ENCODE data around the gene RASD2. TPM values are rescaled to one million over a fixed set of nuclear protein-coding genes. Genes with fewer than 3 reads are reported as not detected.

The RASD2 gene
- total RNA-seq, 1 experiment from 2014 or later, result 2.4 TPM

DNA sequence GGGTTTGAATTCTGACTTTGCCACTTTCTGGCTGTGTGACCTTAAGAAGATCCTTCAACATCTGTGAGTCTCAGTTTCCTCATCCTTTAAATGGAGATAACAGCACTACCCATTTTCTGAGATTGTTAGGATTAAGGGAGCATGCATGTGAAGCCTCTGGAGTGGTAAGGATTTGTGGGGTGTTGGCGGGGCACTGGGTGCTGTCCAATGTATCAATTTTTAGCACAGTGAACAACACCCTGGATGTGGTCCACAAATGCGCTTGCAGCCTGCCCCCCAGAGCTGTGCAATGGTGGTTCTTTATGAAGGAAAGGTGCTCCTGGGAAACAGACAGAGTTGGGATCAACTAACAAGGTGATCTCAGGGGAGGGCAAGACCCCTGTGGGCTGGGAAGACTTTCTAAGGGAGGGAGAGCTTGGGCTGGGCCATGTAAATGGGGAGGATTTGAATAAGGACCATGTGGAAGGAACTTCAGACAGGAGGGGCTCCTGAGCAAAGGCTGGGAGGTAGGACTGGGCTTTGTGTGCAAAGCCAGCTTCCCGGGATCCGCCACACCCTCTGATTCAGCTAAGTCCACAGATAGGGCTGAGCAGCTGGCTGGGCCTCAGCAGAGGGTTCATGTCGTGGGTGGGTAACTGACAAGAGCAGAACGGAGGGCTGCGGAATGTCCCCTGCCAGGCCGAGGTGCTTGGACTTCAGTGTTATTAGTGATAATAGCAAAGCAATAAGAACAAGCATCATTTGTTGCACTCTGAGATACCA, 22.7 kb upstream of the RASD2 start:
- no peak for ATAC-seq
- H3K9ac ChIP-seq (ENCODE audit: low read length), result no peak overlapping the region
- peaks cover 27% of the 10 kb centered on the region for H3K27me3 ChIP-seq (ENCODE audit: insufficient read depth, low read length)
- no peaks in the 10 kb centered on the region; the same call in 1 of the 2 replicates for H3K9me2 ChIP-seq (ENCODE audit: insufficient read depth)
- no peaks in the 10 kb centered on the region for H3K9me3 ChIP-seq (ENCODE audit: control insufficient read depth in 1 of 2, insufficient read depth in 1 of 2, low read depth in 1 of 2, low read length in 2 of 2)
- H3K4me2 ChIP-seq (ENCODE audit: low read length), result no peak overlapping the region
- ChIA-PET RAD21 (ENCODE audit: low non-redundant PET in 1 of 2, low total read pairs in 2 of 2, uncharacterized antibody in 2 of 2, unreplicated experiment in 2 of 2) (no interaction called here), CTCF (no interaction called here), POLR2A (no interaction called here)
- no TSS peak for BruUV-seq (replicated peaks)
- TF ChIP-seq TCF7L2 (IDR thresholded peaks at IDR 0.05; ENCODE audit: borderline replicate concordance, extremely low read depth, insufficient read depth, insufficient read length), result no peak
- TF ChIP-seq CEBPB (IDR thresholded peaks at IDR 0.05; ENCODE audit: low read depth), result no peak
- H3K4me1 ChIP-seq (ENCODE audit: control insufficient read depth in 1 of 2, insufficient read depth in 2 of 2, low read length in 2 of 2), result no peaks in the 10 kb centered on the region; a peak in 1 of 4 replicates
- no peaks in the 10 kb centered on the region for H3K36me3 ChIP-seq (ENCODE audit: control insufficient read depth in 1 of 2, insufficient read depth in 2 of 2, low read length in 2 of 2)
- H3K79me2 ChIP-seq (ENCODE audit: insufficient read depth, low read length), result no peaks in the 10 kb centered on the region
- no peak overlapping the region for H3K27ac ChIP-seq (ENCODE audit: low read depth, low read length)
- H2AFZ ChIP-seq (ENCODE audit: low read depth, low read length, poor library complexity, severe bottlenecking), result no peak overlapping the region
- no peak overlapping the region for H3K4me3 ChIP-seq (replicated peaks in 1 of 2; ENCODE audit: low read depth in 1 of 2, low read length in 2 of 2)
- no peak for DNase-seq (ENCODE audit: low read depth, low spot score)
- intact Hi-C loops (cut with micrococcal nuclease), result no loop called here
- H4K20me1 ChIP-seq (ENCODE audit: insufficient read depth), result no peaks in the 10 kb centered on the region

DNA sequence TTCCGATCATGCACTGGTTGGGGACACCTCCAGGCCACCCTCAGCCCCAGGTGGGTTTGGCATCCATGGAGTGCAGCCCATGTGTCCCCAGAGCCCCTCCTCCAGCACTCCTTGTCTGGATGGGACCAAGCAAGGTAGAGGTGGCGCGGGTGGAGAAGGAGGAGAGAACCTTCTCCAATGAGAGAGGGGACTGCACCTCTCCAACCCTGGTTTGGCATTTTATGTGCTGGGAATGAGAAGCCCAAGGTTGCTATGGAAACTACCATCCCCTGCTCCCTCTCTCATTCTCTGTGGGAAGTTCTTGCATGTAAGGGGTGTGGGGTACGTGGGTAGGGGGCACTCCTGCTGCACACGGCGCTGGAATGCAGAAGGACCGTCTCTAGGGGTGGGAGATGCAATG, 21.8 kb upstream of the RASD2 start:
- Histone ChIP-seq H3K27me3 (ENCODE audit: insufficient read depth, low read length) (peaks cover 20% of the 10 kb centered on the region), H3K9ac (ENCODE audit: low read length) (no peak overlapping the region), H3K9me2 (ENCODE audit: insufficient read depth) (no peaks in the 10 kb centered on the region; the same call in 1 of the 2 replicates), H4K20me1 (ENCODE audit: insufficient read depth) (no peaks in the 10 kb centered on the region), H3K4me1 (ENCODE audit: control insufficient read depth in 1 of 2, insufficient read depth in 2 of 2, low read length in 2 of 2) (no peaks in the 10 kb centered on the region; a peak in 1 of 4 replicates), H3K9me3 (ENCODE audit: control insufficient read depth in 1 of 2, insufficient read depth in 1 of 2, low read depth in 1 of 2, low read length in 2 of 2) (no peaks in the 10 kb centered on the region), H3K4me2 (ENCODE audit: low read length) (no peak overlapping the region), H3K27ac (ENCODE audit: low read depth, low read length) (no peak overlapping the region), H2AFZ (ENCODE audit: low read depth, low read length, poor library complexity, severe bottlenecking) (no peak overlapping the region), H3K4me3 (replicated peaks in 1 of 2; ENCODE audit: low read depth in 1 of 2, low read length in 2 of 2) (no peak overlapping the region), H3K36me3 (ENCODE audit: control insufficient read depth in 1 of 2, insufficient read depth in 2 of 2, low read length in 2 of 2) (no peaks in the 10 kb centered on the region), H3K79me2 (ENCODE audit: insufficient read depth, low read length) (no peaks in the 10 kb centered on the region)
- ATAC-seq (no peak), DNase-seq (ENCODE audit: low read depth, low spot score) (no peak)
- ChIA-PET CTCF (no interaction called here), RAD21 (ENCODE audit: low non-redundant PET in 1 of 2, low total read pairs in 2 of 2, uncharacterized antibody in 2 of 2, unreplicated experiment in 2 of 2) (no interaction called here), POLR2A (no interaction called here)
- TF ChIP-seq CBX3 (IDR thresholded peaks at IDR 0.05; ENCODE audit: low read depth) (no peak), CTCF (IDR thresholded peaks at IDR 0.05 in 2 of 3, conservative IDR thresholded peaks at IDR 0.05 in 1 of 3; ENCODE audit: borderline replicate concordance in 1 of 3, insufficient read depth in 1 of 3, low read depth in 2 of 3, low read length in 2 of 3) (no peak), ATF3 (IDR thresholded peaks at IDR 0.05) (no peak), FOSL1 (IDR thresholded peaks at IDR 0.05; ENCODE audit: low read depth) (no peak), CEBPB (IDR thresholded peaks at IDR 0.05; ENCODE audit: low read depth) (no peak), MAX (IDR thresholded peaks at IDR 0.05) (no peak), RAD21 (IDR thresholded peaks at IDR 0.05; ENCODE audit: low read depth) (no peak), JUND (IDR thresholded peaks at IDR 0.05) (no peak), EZH2 (IDR thresholded peaks at IDR 0.05) (no peak), SP1 (IDR thresholded peaks at IDR 0.05; ENCODE audit: low read depth) (no peak), ZNF274 (IDR thresholded peaks at IDR 0.05; ENCODE audit: low read depth, low read length) (no peak), POLR2AphosphoS5 (IDR thresholded peaks at IDR 0.05; ENCODE audit: low read depth, low read length) (no peak), EZH2phosphoT487 (IDR thresholded peaks at IDR 0.05; ENCODE audit: borderline replicate concordance) (no peak)
- TF ChIP-seq, protein P1, sequence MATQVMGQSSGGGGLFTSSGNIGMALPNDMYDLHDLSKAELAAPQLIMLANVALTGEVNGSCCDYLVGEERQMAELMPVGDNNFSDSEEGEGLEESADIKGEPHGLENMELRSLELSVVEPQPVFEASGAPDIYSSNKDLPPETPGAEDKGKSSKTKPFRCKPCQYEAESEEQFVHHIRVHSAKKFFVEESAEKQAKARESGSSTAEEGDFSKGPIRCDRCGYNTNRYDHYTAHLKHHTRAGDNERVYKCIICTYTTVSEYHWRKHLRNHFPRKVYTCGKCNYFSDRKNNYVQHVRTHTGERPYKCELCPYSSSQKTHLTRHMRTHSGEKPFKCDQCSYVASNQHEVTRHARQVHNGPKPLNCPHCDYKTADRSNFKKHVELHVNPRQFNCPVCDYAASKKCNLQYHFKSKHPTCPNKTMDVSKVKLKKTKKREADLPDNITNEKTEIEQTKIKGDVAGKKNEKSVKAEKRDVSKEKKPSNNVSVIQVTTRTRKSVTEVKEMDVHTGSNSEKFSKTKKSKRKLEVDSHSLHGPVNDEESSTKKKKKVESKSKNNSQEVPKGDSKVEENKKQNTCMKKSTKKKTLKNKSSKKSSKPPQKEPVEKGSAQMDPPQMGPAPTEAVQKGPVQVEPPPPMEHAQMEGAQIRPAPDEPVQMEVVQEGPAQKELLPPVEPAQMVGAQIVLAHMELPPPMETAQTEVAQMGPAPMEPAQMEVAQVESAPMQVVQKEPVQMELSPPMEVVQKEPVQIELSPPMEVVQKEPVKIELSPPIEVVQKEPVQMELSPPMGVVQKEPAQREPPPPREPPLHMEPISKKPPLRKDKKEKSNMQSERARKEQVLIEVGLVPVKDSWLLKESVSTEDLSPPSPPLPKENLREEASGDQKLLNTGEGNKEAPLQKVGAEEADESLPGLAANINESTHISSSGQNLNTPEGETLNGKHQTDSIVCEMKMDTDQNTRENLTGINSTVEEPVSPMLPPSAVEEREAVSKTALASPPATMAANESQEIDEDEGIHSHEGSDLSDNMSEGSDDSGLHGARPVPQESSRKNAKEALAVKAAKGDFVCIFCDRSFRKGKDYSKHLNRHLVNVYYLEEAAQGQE (IDR thresholded peaks at IDR 0.05; ENCODE audit: low read depth), result no peak
- BruUV-seq (replicated peaks), result no TSS peak
- intact Hi-C loops (cut with micrococcal nuclease), result no loop called here

Measured in HCT116 (cell line).